ENCODE results near the gene C6orf141. TPM values are rescaled to one million over a fixed set of nuclear protein-coding genes. Genes with fewer than 3 reads are reported as not detected.

C6orf141 gene
- total RNA-seq, 1 experiment from 2014 or later = 40.1 TPM

- Histone ChIP-seq H3K56ac (ENCODE audit: insufficient read length, low read depth, low read length) (no peak overlapping the region), H3K4me1 (ENCODE audit: insufficient read depth, low read length) (peaks cover 7% of the 10 kb centered on the region; the same call in 1 of the 2 replicates), H4K91ac (ENCODE audit: insufficient read length, low read depth, low read length) (no peak overlapping the region), H3K79me2 (ENCODE audit: insufficient read depth, low read length) (no peaks in the 10 kb centered on the region), H4K20me1 (ENCODE audit: control insufficient read depth, insufficient read depth, insufficient read length) (no peaks in the 10 kb centered on the region), H2BK20ac (ENCODE audit: low read depth, low read length, poor library complexity, severe bottlenecking) (no peak overlapping the region), H2AFZ (ENCODE audit: low read length) (no peak overlapping the region), H3K79me1 (ENCODE audit: insufficient read depth, low read depth, low read length, poor library complexity, severe bottlenecking) (no peaks in the 10 kb centered on the region), H2BK12ac (ENCODE audit: insufficient read length, low read depth, low read length) (no peak overlapping the region), H3K18ac (ENCODE audit: insufficient read length, low read depth, low read length) (no peak overlapping the region), H3K14ac (ENCODE audit: insufficient read depth, low read length) (no peak overlapping the region), H3T11ph (ENCODE audit: low read length) (no peak overlapping the region), H3K9ac (ENCODE audit: extremely low read depth, insufficient read length, low read length) (no peak overlapping the region), H3K4ac (ENCODE audit: low read depth, low read length) (no peak overlapping the region), H2AK5ac (ENCODE audit: insufficient read length, low read length) (no peak overlapping the region), H3K4me2 (ENCODE audit: insufficient read depth, insufficient read length, low read length) (no peak overlapping the region), H3K27me3 (ENCODE audit: insufficient read depth, low read length) (no peaks in the 10 kb centered on the region), H2BK5ac (ENCODE audit: insufficient read length, low read length) (no peak overlapping the region), H3K23me2 (ENCODE audit: insufficient read length, low read depth, low read length, poor library complexity, severe bottlenecking) (no peaks in the 10 kb centered on the region), H3K27ac (ENCODE audit: insufficient read length, low read depth, low read length) (no peak overlapping the region), H3K23ac (ENCODE audit: insufficient read length, low read depth, low read length) (no peak overlapping the region), H2BK15ac (ENCODE audit: low read depth, low read length) (no peak overlapping the region), H3K9me3 (ENCODE audit: control insufficient read depth, low read depth, low read length) (no peaks in the 10 kb centered on the region), H4K8ac (replicated peaks; ENCODE audit: insufficient read length, low read depth, low read length) (no peak overlapping the region), H2BK120ac (ENCODE audit: low read depth, low read length, poor library complexity, severe bottlenecking) (no peak overlapping the region), H4K5ac (ENCODE audit: insufficient read length, low read depth, low read length) (no peak overlapping the region)
- DNase-seq = no peak
- Mint-ChIP-seq H3K36me3 (ENCODE audit: insufficient read depth in 1 of 3, low read depth in 3 of 3) (no peaks in the 10 kb centered on the region; a peak in 1 of 7 replicates), H3K27ac (no peak overlapping the region), H3K27me3 (ENCODE audit: low read depth) (no peaks in the 10 kb centered on the region), H3K4me1 (peaks cover 8 to 9% of the 10 kb centered on the region in 2 experiments), H3K9me3 (no peaks in the 10 kb centered on the region), H3K4me3 (no peak overlapping the region)
- TF ChIP-seq CTCF (conservative IDR thresholded peaks at IDR 0.05) = no peak
- no CpG with 5 or more reads among the region's 7 CpGs for WGBS (ENCODE audit: extremely low coverage, insufficient read length, low lambda C conversion rate)
Measured at GRCh38 chr6:49522710-49523593, 27.5 kb upstream of the C6orf141 start.

Data from H9 (cell line).